Mesendoderm (in vitro differentiated cells): ENCODE data around the gene VAV3.

ENCODE experiments used
- DNase-seq: peaks from one replicate; pipeline ENCODE4 v3.0.0; 2013
- H2AK5ac ChIP-seq: 2 replicates; pipeline ENCODE4 v1.6.1; 2013; ENCODE audit warnings: low read length, inconsistent platforms
- H2BK120ac ChIP-seq: 2 replicates; pipeline ENCODE4 v1.6.1; 2013; ENCODE audit warnings: low read depth, mild to moderate bottlenecking, low read length, moderate library complexity, mixed read lengths
- H2BK15ac ChIP-seq: replicated peaks from 2 replicates; pipeline ENCODE4 v1.6.1; 2013; ENCODE audit warnings: low read depth, mild to moderate bottlenecking, moderate library complexity
- H2BK5ac ChIP-seq: 2 replicates; pipeline ENCODE4 v1.6.1; 2013; ENCODE audit warnings: low read length, inconsistent platforms
- H3K18ac ChIP-seq: 2 replicates; pipeline ENCODE4 v1.6.1; 2013; ENCODE audit warnings: mild to moderate bottlenecking, low read length, mixed read lengths
- H3K23ac ChIP-seq: one replicate; pipeline ENCODE4 v1.6.1; 2013; ENCODE audit warnings: low read length
- H3K27ac ChIP-seq: 2 replicates; pipeline ENCODE4 v1.5.1; 2013; ENCODE audit warnings: low read depth, mild to moderate bottlenecking, inconsistent platforms, low read length, moderate library complexity
- H3K27me3 ChIP-seq: 2 replicates; pipeline ENCODE4 v1.6.1; 2013; ENCODE audit warnings: low read length, control low read depth, mild to moderate bottlenecking, inconsistent platforms; ENCODE audit not compliant: insufficient read depth, poor library complexity
- H3K36me3 ChIP-seq: 2 replicates; pipeline ENCODE4 v1.6.1; 2013; ENCODE audit warnings: low read length, inconsistent platforms; ENCODE audit not compliant: control insufficient read depth, insufficient read depth
- H3K4ac ChIP-seq: one replicate; pipeline ENCODE4 v1.6.1; 2013; ENCODE audit warnings: low read depth, mild to moderate bottlenecking, low read length, moderate library complexity
- H3K4me1 ChIP-seq: 2 replicates; pipeline ENCODE4 v1.6.1; 2013; ENCODE audit warnings: low read depth, low read length, inconsistent platforms; ENCODE audit not compliant: control insufficient read depth
- H3K4me2 ChIP-seq: 2 replicates; pipeline ENCODE4 v1.6.1; 2013; ENCODE audit warnings: low read length
- H3K4me3 ChIP-seq: 2 replicates; pipeline ENCODE4 v1.5.1; 2013; ENCODE audit warnings: mild to moderate bottlenecking, low read length
- H3K56ac ChIP-seq: one replicate; pipeline ENCODE4 v1.6.1; 2013; ENCODE audit warnings: low read length
- H3K79me1 ChIP-seq: 2 replicates; pipeline ENCODE4 v1.6.1; 2013; ENCODE audit warnings: low read length, inconsistent platforms
- H3K79me2 ChIP-seq: 2 replicates; pipeline ENCODE4 v1.6.1; 2013; ENCODE audit warnings: mild to moderate bottlenecking, low read length; ENCODE audit not compliant: control insufficient read depth, insufficient read depth
- H3K9ac ChIP-seq: 2 replicates; pipeline ENCODE4 v1.6.1; 2013; ENCODE audit warnings: low read length, inconsistent platforms
- H4K5ac ChIP-seq: one replicate; pipeline ENCODE4 v1.6.1; 2013; ENCODE audit warnings: low read length
- H4K8ac ChIP-seq: one replicate; pipeline ENCODE4 v1.6.1; 2013; ENCODE audit warnings: low read depth, mild to moderate bottlenecking, control low read depth, low read length, moderate library complexity
- WGBS: extraction: QIAGEN DNeasy Blood & Tissue Kit; methylation state at CpG from one replicate; pipeline ENCODE4 v1.1.7; 2013; ENCODE audit warnings: low lambda C conversion rate, missing lambda C conversion rate; ENCODE audit not compliant: insufficient coverage; ENCODE audit errors: extremely low coverage; 5-methylcytosine and 5-hydroxymethylcytosine counted together

Gene VAV3

GRCh38 chr1:107551456-107551855 is 413.5 kb downstream of the VAV3 start:
- Histone ChIP-seq H3K79me1 (no peaks in the 10 kb centered on the region), H3K27ac (no peak overlapping the region), H4K8ac (no peak overlapping the region), H3K27me3 (no peaks in the 10 kb centered on the region), H2BK5ac (no peak overlapping the region), H2AK5ac (no peak overlapping the region), H3K9ac (no peak overlapping the region), H3K4me3 (no peak overlapping the region), H3K79me2 (no peaks in the 10 kb centered on the region), H3K18ac (no peak overlapping the region), H3K23ac (no peak overlapping the region), H3K4me1 (no peaks in the 10 kb centered on the region), H3K36me3 (no peaks in the 10 kb centered on the region), H3K4ac (no peak overlapping the region), H2BK120ac (no peak overlapping the region), H2BK15ac (no peak overlapping the region), H3K4me2 (no peak overlapping the region), H4K5ac (no peak overlapping the region), H3K56ac (no peak overlapping the region)
- DNase-seq = no peak
- WGBS = no CpG with 5 or more reads among the region's 1 CpG

- Histone ChIP-seq H3K23ac (no peak overlapping the region), H3K9ac (no peak overlapping the region), H3K4ac (no peak overlapping the region), H3K4me2 (no peak overlapping the region), H3K27ac (no peak overlapping the region), H3K36me3 (no peaks in the 10 kb centered on the region), H3K79me1 (no peaks in the 10 kb centered on the region), H2BK15ac (no peak overlapping the region), H2BK120ac (no peak overlapping the region), H3K4me3 (no peak overlapping the region), H4K8ac (no peak overlapping the region), H4K5ac (no peak overlapping the region), H2BK5ac (no peak overlapping the region), H3K18ac (no peak overlapping the region), H3K27me3 (no peaks in the 10 kb centered on the region), H3K79me2 (no peaks in the 10 kb centered on the region), H3K56ac (no peak overlapping the region), H2AK5ac (no peak overlapping the region), H3K4me1 (no peaks in the 10 kb centered on the region)
- DNase-seq = no peak
- WGBS = no CpG with 5 or more reads among the region's 5 CpGs
Measured at GRCh38 chr1:107550358-107550757, 414.6 kb downstream of the VAV3 start.

- Histone ChIP-seq H3K4me3 (no peak overlapping the region), H2AK5ac (no peak overlapping the region), H4K8ac (no peak overlapping the region), H2BK5ac (no peak overlapping the region), H2BK15ac (no peak overlapping the region), H3K4ac (no peak overlapping the region), H3K27ac (no peak overlapping the region), H3K27me3 (no peaks in the 10 kb centered on the region), H3K23ac (no peak overlapping the region), H4K5ac (no peak overlapping the region), H3K56ac (no peak overlapping the region), H3K4me1 (no peaks in the 10 kb centered on the region), H3K36me3 (no peaks in the 10 kb centered on the region), H3K9ac (no peak overlapping the region), H2BK120ac (no peak overlapping the region), H3K79me2 (no peaks in the 10 kb centered on the region), H3K18ac (no peak overlapping the region), H3K79me1 (no peaks in the 10 kb centered on the region), H3K4me2 (no peak overlapping the region)
- no CpG with 5 or more reads among the region's 3 CpGs for WGBS
- DNase-seq = no peak
Measured at GRCh38 chr1:107549152-107549810, 415.7 kb downstream of the VAV3 start.

GRCh38 chr1:107548276-107548675 is 416.7 kb downstream of the VAV3 start:
- Histone ChIP-seq H4K8ac (no peak overlapping the region), H2BK5ac (no peak overlapping the region), H3K18ac (no peak overlapping the region), H2BK120ac (no peak overlapping the region), H3K36me3 (no peaks in the 10 kb centered on the region), H3K4me1 (no peaks in the 10 kb centered on the region), H3K9ac (no peak overlapping the region), H3K4me3 (no peak overlapping the region), H3K23ac (no peak overlapping the region), H3K56ac (no peak overlapping the region), H3K27me3 (no peaks in the 10 kb centered on the region), H4K5ac (no peak overlapping the region), H2AK5ac (no peak overlapping the region), H3K4me2 (no peak overlapping the region), H3K27ac (no peak overlapping the region), H3K79me1 (no peaks in the 10 kb centered on the region), H2BK15ac (no peak overlapping the region), H3K79me2 (no peaks in the 10 kb centered on the region), H3K4ac (no peak overlapping the region)
- DNase-seq = no peak
- no CpG with 5 or more reads among the region's 3 CpGs for WGBS

- Histone ChIP-seq H3K4ac (no peak overlapping the region), H3K36me3 (no peaks in the 10 kb centered on the region)
- no peak for DNase-seq
Measured at GRCh38 chr1:107547363-107548155, 417.4 kb downstream of the VAV3 start.

More at GRCh38 chr1:107547363-107548155, 417.4 kb downstream of the VAV3 start:
- Histone ChIP-seq H2BK120ac (no peak overlapping the region), H3K9ac (no peak overlapping the region), H2BK5ac (no peak overlapping the region), H3K56ac (no peak overlapping the region), H3K23ac (no peak overlapping the region), H3K4me2 (no peak overlapping the region), H2BK15ac (no peak overlapping the region), H4K8ac (no peak overlapping the region), H3K79me1 (no peaks in the 10 kb centered on the region), H2AK5ac (no peak overlapping the region), H3K4me3 (no peak overlapping the region), H3K79me2 (no peaks in the 10 kb centered on the region), H3K4me1 (no peaks in the 10 kb centered on the region), H3K18ac (no peak overlapping the region), H4K5ac (no peak overlapping the region), H3K27me3 (no peaks in the 10 kb centered on the region), H3K27ac (no peak overlapping the region)
- WGBS = no CpG with 5 or more reads among the region's 4 CpGs
